Right atrium auricular region (tissue), 2 donors: ENCODE results near the gene TLE4. TPM values are rescaled to one million over a fixed set of nuclear protein-coding genes. Genes with fewer than 3 reads are reported as not detected.
"Not testable (repeated sequence)": the region's sequence is repeated elsewhere in the genome, so short reads cannot be mapped to it uniquely, and the experiment has no call there.

Experiments
- DNase-seq: peaks from one replicate; pipeline ENCODE4 v3.0.0-alpha.2; 2019; ENCODE audit warnings: low spot score
- H3K27ac ChIP-seq, 2 donors: fragments of 200-600 bp; sonication (generic); 1 replicate in 1 of 2; 2 replicates in 1 of 2; pipeline ENCODE4 v1.5.1; 2016 to 2019
- H3K27me3 ChIP-seq, 2 donors: fragments of 200-600 bp; sonication (generic); one replicate each; pipeline versions ENCODE4 v1.5.1 to v1.6.0; 2017 to 2019
- H3K36me3 ChIP-seq: fragments of 200-600 bp; sonication (generic); one replicate; pipeline ENCODE4 v1.5.1; 2016
- H3K4me1 ChIP-seq, 2 donors: fragments of 200-600 bp; sonication (generic); one replicate each; pipeline versions ENCODE4 v1.5.1 to v1.6.0; 2017 to 2019
- H3K4me3 ChIP-seq, 2 donors: fragments of 200-600 bp; sonication (generic); 1 replicate in 1 of 2; 2 replicates in 1 of 2; pipeline ENCODE4 v1.5.1; 2017 to 2019; ENCODE audit warnings: mild to moderate bottlenecking in 1 of 2, moderate library complexity in 1 of 2
- H3K9me3 ChIP-seq, 2 donors: fragments of 200-600 bp; sonication (generic); one replicate each; pipeline ENCODE4 v1.5.1; 2019
- total RNA-seq, 2 donors: library from RNA; depleted of rRNA; stranded (reverse); fragments of >200 nt; gene quantifications; one replicate each; pipeline ENCODE4 v1.1.0, GENCODE V29; 2016
- TF ChIP-seq, protein P1 (sequence below), 2 donors: fragments of 200-600 bp; sonication (generic); IDR thresholded peaks; one replicate each; pipeline ENCODE4 v1.5.1; 2019; ENCODE audit warnings: antibody characterized with exemption in 2 of 2

TLE4 gene
- total RNA-seq, 2 donors from 2014 or later: 18.9 to 26.1 TPM

DNA sequence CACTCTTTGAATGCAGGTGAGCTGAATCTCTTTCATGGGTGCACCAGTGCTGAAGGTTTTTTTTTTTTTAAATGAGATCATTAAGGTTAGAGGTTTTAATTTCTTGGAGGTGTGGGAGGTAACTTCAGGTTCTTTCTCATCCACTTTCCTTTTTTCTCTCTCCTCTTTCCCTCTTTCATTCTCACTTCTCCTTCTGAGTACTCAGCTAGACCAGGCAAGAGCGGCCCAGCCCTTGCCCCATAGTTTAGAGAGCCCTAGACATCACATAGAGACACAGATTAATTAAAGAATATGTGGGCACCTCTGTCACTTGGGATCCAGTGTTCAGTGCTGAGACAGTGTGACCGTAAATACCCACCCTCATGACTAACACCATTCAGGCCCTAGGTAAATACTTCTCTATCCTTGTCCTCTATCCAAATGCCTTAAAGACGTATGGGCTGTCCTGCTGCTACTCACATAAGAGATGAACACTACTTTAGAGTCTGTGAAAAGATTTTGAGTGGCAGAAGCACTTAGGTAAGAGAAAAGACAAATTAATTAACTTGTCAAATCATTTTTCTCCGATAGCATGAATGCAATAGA is 174.1 kb downstream of the TLE4 start:
- H3K27me3 ChIP-seq: no peaks in the 10 kb centered on the region
- no peak for DNase-seq
- peaks cover 0 to 6% of the 10 kb centered on the region in 2 donors for H3K4me1 ChIP-seq
- H3K9me3 ChIP-seq: no peaks in the 10 kb centered on the region
- TF ChIP-seq, protein P1, sequence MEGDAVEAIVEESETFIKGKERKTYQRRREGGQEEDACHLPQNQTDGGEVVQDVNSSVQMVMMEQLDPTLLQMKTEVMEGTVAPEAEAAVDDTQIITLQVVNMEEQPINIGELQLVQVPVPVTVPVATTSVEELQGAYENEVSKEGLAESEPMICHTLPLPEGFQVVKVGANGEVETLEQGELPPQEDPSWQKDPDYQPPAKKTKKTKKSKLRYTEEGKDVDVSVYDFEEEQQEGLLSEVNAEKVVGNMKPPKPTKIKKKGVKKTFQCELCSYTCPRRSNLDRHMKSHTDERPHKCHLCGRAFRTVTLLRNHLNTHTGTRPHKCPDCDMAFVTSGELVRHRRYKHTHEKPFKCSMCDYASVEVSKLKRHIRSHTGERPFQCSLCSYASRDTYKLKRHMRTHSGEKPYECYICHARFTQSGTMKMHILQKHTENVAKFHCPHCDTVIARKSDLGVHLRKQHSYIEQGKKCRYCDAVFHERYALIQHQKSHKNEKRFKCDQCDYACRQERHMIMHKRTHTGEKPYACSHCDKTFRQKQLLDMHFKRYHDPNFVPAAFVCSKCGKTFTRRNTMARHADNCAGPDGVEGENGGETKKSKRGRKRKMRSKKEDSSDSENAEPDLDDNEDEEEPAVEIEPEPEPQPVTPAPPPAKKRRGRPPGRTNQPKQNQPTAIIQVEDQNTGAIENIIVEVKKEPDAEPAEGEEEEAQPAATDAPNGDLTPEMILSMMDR (IDR thresholded peaks at IDR 0.05): no peak
- no peaks in the 10 kb centered on the region for H3K36me3 ChIP-seq
- H3K27ac ChIP-seq: no peak overlapping the region
- no peak overlapping the region for H3K4me3 ChIP-seq

DNA sequence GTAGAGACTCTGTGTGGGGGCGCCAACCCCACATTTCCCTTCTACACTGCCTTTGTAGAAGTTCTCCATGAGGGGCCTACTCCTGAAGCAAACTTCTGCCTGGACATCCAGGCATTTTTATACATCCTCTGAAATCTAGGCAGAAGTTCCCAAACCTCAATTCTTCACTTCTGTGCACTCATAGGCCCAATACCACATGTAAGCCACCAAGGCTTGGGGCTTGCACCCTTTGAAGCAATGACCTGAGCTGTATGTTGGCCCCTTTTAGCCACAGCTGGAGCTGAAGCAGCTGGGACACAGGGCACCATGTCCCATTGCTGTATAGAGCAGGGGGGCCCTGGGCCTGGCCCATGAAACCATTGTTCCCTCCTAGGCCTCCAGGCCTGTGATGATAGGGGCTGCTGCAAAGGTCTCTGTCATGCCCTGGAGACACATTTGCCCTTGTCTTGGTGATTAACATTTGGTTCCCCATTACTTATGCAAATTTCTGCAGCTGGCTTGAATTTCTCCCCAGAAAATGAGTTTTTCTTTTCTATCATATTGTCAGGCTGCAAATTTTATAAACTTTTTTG is 180.2 kb downstream of the TLE4 start:
- H3K27ac ChIP-seq, H3K4me1 ChIP-seq, H3K36me3 ChIP-seq, H3K27me3 ChIP-seq, H3K4me3 ChIP-seq, DNase-seq, H3K9me3 ChIP-seq: not testable (repeated sequence)

DNA sequence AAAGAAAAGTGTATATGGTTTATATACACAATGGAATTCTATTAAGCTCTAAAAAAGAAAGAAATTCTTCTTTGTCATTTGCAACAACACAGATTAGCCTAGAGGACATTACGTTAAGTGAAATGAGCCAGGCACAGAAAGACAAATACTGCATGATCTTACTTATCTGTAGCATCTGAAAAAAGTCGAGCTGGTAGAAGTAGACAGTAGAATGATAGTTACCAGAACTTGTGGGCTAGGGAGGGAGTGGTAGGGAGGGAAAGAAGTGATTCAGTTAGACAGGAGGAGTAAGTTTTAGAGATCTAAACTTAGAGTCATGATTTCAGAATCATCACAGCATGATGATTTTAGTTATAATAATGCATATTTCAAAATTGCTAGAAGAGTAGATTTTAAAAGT is 184.6 kb downstream of the TLE4 start:
- Histone ChIP-seq H3K27me3 (no peaks in the 10 kb centered on the region), H3K9me3 (peaks cover 0 to 4% of the 10 kb centered on the region in 2 donors), H3K27ac (no peak overlapping the region), H3K4me3 (no peak overlapping the region), H3K36me3 (no peaks in the 10 kb centered on the region), H3K4me1 (no peaks in the 10 kb centered on the region)
- TF ChIP-seq, protein P1 (IDR thresholded peaks at IDR 0.05): no peak
- no peak for DNase-seq

DNA sequence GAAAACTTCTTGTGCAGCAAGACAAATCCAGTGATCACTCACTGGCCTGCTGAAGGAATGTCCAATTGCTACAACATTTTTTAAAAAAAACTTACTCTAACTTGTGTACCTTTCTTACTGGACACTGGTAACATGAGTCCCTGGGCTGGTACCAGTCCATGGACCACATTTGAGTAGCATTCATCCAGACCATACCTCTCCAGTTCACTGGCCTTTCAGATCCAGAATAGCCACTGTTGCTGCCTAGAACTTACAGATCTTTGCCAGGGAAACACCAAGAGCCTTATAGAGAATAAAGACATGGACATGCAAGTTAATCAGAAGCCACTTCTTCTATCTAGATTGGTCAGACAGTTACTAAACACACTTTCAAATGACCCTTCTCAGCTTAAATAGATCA is 185.3 kb downstream of the TLE4 start:
- Histone ChIP-seq H3K9me3 (no peaks in the 10 kb centered on the region), H3K36me3 (no peaks in the 10 kb centered on the region), H3K4me3 (no peak overlapping the region), H3K27me3 (no peaks in the 10 kb centered on the region), H3K4me1 (no peaks in the 10 kb centered on the region), H3K27ac (no peak overlapping the region)
- DNase-seq: no peak
- TF ChIP-seq, protein P1 (IDR thresholded peaks at IDR 0.05): no peak

DNA sequence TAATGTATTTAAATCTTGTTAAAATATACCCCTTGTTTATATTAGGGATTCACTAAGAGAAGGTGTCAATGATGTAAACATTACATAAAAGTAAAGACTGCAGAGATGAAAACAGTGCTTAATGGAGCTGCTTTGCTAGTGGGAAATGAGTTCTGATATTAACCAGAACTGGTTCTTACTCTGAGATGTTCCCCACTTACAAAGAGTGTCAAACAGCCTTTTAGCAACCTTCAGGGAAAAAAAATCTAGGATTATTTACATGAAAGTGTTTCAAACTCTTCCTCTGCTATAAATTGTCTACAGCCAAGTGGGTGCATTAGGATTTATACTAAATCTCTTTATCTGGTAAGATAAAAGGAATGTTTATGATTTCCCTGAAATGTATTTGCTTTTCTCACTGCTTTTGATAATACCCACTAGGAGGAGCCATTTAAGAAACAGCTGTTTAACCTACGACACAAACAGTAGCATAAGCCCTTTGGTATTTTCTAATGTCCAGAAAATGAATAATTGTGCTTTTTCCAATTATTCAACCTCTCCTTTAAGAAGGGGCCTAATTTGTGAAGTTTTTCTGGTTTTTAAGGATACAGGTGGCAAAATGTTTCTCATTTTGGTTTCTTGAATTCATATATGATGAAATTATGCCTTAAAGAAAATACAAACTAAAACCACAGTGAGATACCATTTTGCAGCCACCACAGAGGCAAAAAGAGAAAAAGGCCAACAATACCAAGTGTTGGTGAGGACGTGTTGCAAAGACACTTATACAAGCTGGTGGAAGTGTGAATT is 186.3 kb downstream of the TLE4 start:
- no peaks in the 10 kb centered on the region for H3K27me3 ChIP-seq
- no peaks in the 10 kb centered on the region for H3K9me3 ChIP-seq
- TF ChIP-seq, protein P1 (IDR thresholded peaks at IDR 0.05): peak in 1 of 2 donors; percentile 45
- no peak overlapping the region for H3K4me3 ChIP-seq
- no peaks in the 10 kb centered on the region for H3K4me1 ChIP-seq
- no peaks in the 10 kb centered on the region for H3K36me3 ChIP-seq
- no peak for DNase-seq
- H3K27ac ChIP-seq: no peak overlapping the region

DNA sequence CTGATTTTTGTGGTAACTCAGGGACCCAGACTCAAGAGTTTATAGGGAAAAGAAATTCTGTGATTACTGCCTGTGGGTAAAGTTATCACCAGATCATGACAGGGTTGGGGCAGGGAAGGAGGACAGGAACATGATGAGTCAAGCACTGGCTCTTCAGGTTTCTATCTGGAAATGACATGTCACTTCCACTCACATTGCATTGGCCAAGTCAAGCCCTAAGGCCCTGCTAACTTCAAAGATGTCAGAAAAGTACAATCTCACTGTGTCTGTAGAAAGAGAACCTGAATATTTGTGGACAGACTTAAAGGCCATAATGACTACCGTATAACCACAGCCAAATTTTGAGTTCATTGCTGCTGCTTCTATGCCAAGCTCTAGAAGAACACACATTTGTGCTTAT is 187.7 kb downstream of the TLE4 start:
- Histone ChIP-seq H3K9me3 (no peaks in the 10 kb centered on the region), H3K27me3 (no peaks in the 10 kb centered on the region), H3K4me1 (no peaks in the 10 kb centered on the region), H3K27ac (no peak overlapping the region), H3K36me3 (no peaks in the 10 kb centered on the region), H3K4me3 (no peak overlapping the region)
- TF ChIP-seq, protein P1 (IDR thresholded peaks at IDR 0.05): no peak
- no peak for DNase-seq
